ENCODE data around the gene PGM1. TPM values are rescaled to one million over a fixed set of nuclear protein-coding genes. Genes with fewer than 3 reads are reported as not detected.
A peak's percentile ranks its signal among the peaks of the same experiment; 100 is the strongest.

Gene PGM1
- polyA plus RNA-seq, 1 donor: 55.7 TPM

DNA sequence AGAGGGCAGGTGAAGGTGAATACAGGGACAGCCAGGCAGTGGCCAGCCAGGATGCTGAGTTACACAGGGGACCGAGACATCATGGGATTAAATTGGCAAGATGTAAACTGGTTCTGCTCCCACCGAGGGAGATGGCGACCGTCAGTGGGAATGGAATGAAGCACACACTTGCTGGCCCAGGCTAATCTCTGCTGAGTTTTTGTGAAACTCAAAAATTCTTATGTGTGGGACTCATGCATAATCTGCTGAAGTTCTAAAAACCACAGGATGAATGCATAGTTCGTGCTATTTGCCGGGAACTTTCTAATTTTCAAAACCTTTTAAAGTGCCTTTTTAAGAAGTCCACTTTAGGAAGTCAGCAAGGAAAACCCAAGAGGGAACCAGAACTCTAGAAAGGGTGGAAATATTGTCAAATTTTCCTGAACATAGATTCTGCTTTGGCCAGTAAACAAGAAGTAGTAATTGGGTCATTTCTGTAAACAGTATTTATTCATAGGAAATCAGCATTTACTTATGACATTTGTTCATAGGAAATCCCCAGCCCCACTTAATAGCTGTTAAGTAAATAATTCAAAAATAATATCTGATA, 95.2 kb downstream of the PGM1 start:
- H3K36me3 ChIP-seq (ENCODE audit: control insufficient read depth, insufficient read depth, low read length): no peaks in the 10 kb centered on the region
- WGBS (ENCODE audit: insufficient coverage, low lambda C conversion rate): no CpG with 5 or more reads among the region's 6 CpGs
- no peak overlapping the region for H3K27ac ChIP-seq (ENCODE audit: low read length)
- no peak overlapping the region for H3K4me3 ChIP-seq (ENCODE audit: low read length)
- no peaks in the 10 kb centered on the region for H3K9me3 ChIP-seq (ENCODE audit: control insufficient read depth, low read depth, low read length)
- no peaks in the 10 kb centered on the region for H3K4me1 ChIP-seq (ENCODE audit: control insufficient read depth, insufficient read depth, low read length)
- no peaks in the 10 kb centered on the region for H3K27me3 ChIP-seq (ENCODE audit: control insufficient read depth, insufficient read depth, low read length)
- DNase-seq: no peak

DNA sequence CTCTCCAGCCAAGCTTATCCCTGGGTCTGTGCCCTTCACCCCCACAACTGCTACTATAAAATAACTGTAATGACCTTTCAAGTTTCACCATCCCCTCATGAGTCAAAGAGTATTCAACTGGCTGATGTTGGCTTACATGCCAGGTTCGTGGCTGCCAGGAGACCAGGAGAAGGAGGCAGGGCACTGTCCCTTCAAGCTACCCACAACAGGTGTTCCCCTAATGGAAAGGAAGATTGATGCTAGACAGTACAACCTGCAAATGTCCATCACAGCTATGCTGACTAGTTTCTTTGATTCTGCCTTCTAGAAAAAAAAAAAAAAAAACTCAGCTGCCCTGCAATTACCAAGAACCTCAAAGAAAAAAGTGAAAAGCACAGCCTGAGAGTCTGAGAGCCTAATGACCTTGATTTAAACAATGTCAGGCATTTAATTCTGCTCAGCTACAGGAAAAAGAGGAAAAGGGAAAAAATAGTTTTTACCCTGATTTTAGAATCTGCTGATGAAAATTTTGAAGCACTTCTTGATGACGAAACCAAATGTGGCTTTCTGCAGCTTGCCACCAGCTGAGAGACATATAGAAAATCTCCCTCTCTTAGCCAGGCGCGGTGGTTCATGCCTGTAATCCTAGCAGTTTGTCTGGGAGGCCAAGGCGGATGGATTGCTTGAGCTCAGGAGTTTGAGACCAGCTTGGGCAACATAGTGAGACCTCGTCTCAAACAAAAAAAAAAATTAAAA, 97.9 kb downstream of the PGM1 start:
- H3K4me1 ChIP-seq (ENCODE audit: control insufficient read depth, insufficient read depth, low read length): no peaks in the 10 kb centered on the region
- H3K4me3 ChIP-seq (ENCODE audit: low read length): no peak overlapping the region
- no peaks in the 10 kb centered on the region for H3K27me3 ChIP-seq (ENCODE audit: control insufficient read depth, insufficient read depth, low read length)
- WGBS (ENCODE audit: insufficient coverage, low lambda C conversion rate): 100% methylated on average over 1 of the region's 6 CpGs
- H3K27ac ChIP-seq (ENCODE audit: low read length): no peak overlapping the region
- no peak for DNase-seq
- no peaks in the 10 kb centered on the region for H3K9me3 ChIP-seq (ENCODE audit: control insufficient read depth, low read depth, low read length)
- H3K36me3 ChIP-seq (ENCODE audit: control insufficient read depth, insufficient read depth, low read length): no peaks in the 10 kb centered on the region

DNA sequence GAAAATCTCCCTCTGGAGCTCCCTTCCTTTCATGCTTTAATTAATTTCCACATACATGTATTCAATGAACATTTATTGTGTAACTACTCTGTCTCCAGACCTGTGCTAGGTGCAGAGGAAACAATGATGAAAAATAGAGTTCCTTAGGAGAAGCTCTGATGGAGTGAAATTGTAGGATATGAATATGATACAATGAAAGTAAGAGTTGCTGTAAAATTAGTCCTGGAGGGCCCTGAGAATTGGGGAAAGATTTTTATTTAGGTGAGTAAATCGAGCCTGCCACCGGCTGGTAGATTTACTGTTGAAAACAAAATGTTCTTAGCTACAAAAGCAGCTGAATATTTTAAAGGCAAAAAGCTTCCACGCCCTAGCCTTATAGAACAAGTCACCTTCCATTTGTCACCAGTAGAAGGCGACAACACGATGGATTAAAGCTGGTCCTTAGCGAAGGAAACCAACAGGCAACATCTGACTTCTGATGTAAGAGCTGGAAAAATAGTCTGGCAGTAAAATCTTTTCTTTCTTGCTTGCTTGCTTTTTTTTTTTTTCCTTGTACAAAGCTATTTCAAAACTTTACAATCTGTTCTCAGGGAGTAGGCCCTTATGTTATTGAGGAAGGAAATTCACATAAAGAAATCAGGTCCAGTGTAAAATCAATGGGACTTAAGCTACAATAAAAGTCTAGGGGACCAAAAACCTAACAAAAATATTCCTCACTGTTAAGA, 98.7 kb downstream of the PGM1 start:
- Histone ChIP-seq H3K27ac (ENCODE audit: low read length) (peak overlapping the region; percentile 57), H3K36me3 (ENCODE audit: control insufficient read depth, insufficient read depth, low read length) (no peaks in the 10 kb centered on the region), H3K27me3 (ENCODE audit: control insufficient read depth, insufficient read depth, low read length) (no peaks in the 10 kb centered on the region), H3K4me1 (ENCODE audit: control insufficient read depth, insufficient read depth, low read length) (no peaks in the 10 kb centered on the region), H3K4me3 (ENCODE audit: low read length) (no peak overlapping the region), H3K9me3 (ENCODE audit: control insufficient read depth, low read depth, low read length) (no peaks in the 10 kb centered on the region)
- DNase-seq: peak; percentile 88
- WGBS (ENCODE audit: insufficient coverage, low lambda C conversion rate): no CpG with 5 or more reads among the region's 6 CpGs

DNA sequence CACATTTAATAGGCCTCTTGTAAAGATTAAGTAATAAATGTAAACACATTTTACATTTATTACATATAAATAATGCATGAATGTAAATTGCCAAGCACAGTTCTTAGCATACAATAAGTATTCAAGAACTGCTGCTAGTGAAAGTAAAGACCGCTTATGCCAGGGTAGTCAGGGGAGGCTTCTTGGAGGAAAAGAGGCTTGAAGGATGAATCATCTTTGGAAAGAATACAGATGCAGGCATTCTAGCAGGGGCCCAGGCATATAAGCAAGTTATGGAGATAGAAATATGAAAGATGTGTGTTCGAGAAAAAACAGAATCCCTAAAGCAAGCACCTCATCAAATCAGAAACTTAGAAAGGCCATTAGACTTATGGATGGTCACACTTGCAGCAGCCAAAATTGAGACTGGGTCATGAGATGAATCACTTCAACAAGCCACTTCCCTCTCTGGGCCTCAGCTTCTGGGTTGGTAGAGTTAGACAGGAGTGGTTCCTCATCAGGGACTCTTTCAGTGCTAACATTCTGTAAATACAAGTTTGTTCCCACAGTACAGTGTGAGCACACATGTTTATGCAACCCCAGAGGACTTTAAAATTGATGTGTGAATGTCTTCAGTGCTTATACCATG, 100.8 kb downstream of the PGM1 start:
- Histone ChIP-seq H3K4me1 (ENCODE audit: control insufficient read depth, insufficient read depth, low read length) (peaks cover 2% of the 10 kb centered on the region), H3K27me3 (ENCODE audit: control insufficient read depth, insufficient read depth, low read length) (no peaks in the 10 kb centered on the region), H3K9me3 (ENCODE audit: control insufficient read depth, low read depth, low read length) (no peaks in the 10 kb centered on the region), H3K36me3 (ENCODE audit: control insufficient read depth, insufficient read depth, low read length) (no peaks in the 10 kb centered on the region), H3K27ac (ENCODE audit: low read length) (no peak overlapping the region), H3K4me3 (ENCODE audit: low read length) (no peak overlapping the region)
- no peak for DNase-seq
- 100% methylated on average over 1 of the region's 2 CpGs for WGBS (ENCODE audit: insufficient coverage, low lambda C conversion rate)

DNA sequence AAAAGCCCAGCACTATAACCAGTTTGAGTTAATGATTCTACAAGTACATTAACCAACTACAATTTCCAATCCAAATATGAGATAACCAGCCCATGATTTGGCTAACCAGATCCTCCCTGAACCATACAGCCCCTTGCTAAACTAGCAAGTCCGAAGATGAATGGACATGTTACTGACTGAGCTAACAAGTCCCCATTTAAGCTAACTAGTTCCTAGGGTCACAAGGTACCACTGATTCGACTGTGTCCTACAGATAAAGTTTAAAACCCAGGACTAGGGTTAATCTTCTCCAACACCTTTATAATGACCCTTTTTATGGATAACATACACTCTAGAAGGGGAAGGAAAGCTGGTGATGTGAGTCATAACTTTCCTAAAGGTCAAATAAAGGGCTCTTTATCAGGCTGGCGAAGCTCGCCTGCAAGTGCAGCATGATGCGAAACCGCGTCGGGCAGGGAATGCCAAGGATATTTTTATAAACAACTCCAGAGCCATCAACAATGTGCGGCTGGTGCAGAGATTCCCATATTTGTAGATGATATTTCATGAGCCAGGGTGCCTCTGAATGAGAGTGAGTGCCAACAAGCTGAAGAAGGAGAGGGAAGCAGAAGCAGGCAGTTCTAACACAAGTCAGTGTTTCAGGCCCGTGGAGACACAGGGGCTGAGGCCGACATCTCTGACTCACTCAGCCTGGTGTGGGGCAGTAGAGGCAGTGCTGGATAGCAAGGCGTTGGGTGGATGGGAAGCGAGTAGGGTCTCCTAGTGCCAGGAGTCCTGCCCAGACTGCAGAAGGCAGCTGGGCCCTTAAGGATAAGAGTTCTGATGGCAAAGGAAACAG, 105.0 kb downstream of the PGM1 start:
- Histone ChIP-seq H3K36me3 (ENCODE audit: control insufficient read depth, insufficient read depth, low read length) (no peaks in the 10 kb centered on the region), H3K4me3 (ENCODE audit: low read length) (no peak overlapping the region), H3K4me1 (ENCODE audit: control insufficient read depth, insufficient read depth, low read length) (peaks cover 2% of the 10 kb centered on the region), H3K27ac (ENCODE audit: low read length) (peak overlapping the region; percentile 29), H3K9me3 (ENCODE audit: control insufficient read depth, low read depth, low read length) (no peaks in the 10 kb centered on the region), H3K27me3 (ENCODE audit: control insufficient read depth, insufficient read depth, low read length) (no peaks in the 10 kb centered on the region)
- DNase-seq: peak; percentile 40 to 54
- WGBS (ENCODE audit: insufficient coverage, low lambda C conversion rate): no CpG with 5 or more reads among the region's 13 CpGs

DNA sequence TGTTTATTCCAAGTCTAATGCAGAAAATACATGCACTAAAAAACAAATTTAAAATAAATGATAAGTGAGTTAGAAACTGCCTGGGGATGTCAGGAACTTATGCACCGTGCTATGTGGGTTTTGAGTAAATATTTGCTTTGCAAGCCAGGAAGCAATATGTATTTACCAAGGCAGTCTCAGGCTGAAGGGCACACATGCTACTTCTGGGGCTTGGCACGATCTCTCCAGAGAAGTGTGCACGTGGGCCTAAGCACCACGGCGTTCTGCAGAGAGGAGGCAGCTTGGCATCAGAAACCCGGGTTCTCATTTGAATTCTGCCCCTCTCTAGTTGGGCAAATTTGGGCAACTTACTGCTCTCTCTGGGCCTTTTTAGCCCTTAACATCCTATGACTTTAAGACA, 108.0 kb downstream of the PGM1 start:
- no peak overlapping the region for H3K27ac ChIP-seq (ENCODE audit: low read length)
- no peaks in the 10 kb centered on the region for H3K9me3 ChIP-seq (ENCODE audit: control insufficient read depth, low read depth, low read length)
- no peaks in the 10 kb centered on the region for H3K27me3 ChIP-seq (ENCODE audit: control insufficient read depth, insufficient read depth, low read length)
- no peak overlapping the region for H3K4me3 ChIP-seq (ENCODE audit: low read length)
- WGBS (ENCODE audit: insufficient coverage, low lambda C conversion rate): no CpG with 5 or more reads among the region's 6 CpGs
- H3K36me3 ChIP-seq (ENCODE audit: control insufficient read depth, insufficient read depth, low read length): no peaks in the 10 kb centered on the region
- DNase-seq: peak in 1 of 2 donors; percentile 46
- peaks cover 12% of the 10 kb centered on the region for H3K4me1 ChIP-seq (ENCODE audit: control insufficient read depth, insufficient read depth, low read length)

DNA sequence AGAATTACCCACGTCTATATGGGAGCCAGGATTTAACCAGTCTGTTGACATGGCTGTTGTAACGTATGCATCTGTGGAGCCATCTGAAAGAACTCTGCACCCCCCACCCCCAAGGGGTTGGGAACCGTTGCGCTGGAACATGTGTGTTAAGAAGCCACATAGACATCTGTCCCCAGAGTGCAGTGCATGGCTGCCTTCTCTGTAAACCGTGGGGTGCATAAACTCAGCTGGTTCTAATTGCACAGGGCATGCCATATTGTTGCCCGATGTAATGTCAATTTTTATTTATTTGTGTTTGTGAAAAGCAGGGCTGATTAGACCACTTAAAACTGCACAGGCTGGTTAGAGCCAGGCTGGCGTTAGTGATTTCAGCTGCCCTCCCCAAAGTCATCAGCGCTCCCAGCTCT, 110.5 kb downstream of the PGM1 start:
- 100% methylated on average over 1 of the region's 8 CpGs for WGBS (ENCODE audit: insufficient coverage, low lambda C conversion rate)
- Histone ChIP-seq H3K4me1 (ENCODE audit: control insufficient read depth, insufficient read depth, low read length) (peaks cover 10% of the 10 kb centered on the region), H3K36me3 (ENCODE audit: control insufficient read depth, insufficient read depth, low read length) (no peaks in the 10 kb centered on the region), H3K27ac (ENCODE audit: low read length) (no peak overlapping the region), H3K9me3 (ENCODE audit: control insufficient read depth, low read depth, low read length) (no peaks in the 10 kb centered on the region), H3K4me3 (ENCODE audit: low read length) (no peak overlapping the region), H3K27me3 (ENCODE audit: control insufficient read depth, insufficient read depth, low read length) (no peaks in the 10 kb centered on the region)
- DNase-seq: no peak

DNA sequence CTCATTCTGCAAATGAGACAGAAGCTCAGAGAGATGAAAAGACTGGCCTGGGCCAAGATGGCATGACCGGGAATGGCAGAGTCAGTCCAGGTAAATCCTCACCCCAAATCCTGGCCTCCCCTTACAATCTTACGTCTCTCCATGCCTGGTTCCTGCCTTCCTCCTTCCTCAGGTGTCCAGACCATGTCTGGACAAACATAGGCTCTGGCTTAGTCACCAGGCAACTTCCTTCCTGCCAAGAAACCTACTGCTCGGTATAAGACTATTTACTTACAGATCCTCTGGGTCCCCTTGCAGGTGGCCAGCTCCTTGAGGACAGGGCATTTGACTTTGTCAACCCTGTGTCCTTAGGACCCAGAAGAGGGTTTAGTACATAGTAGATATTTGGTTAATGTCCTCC, 111.2 kb downstream of the PGM1 start:
- Histone ChIP-seq H3K4me1 (ENCODE audit: control insufficient read depth, insufficient read depth, low read length) (peaks cover 10% of the 10 kb centered on the region), H3K4me3 (ENCODE audit: low read length) (no peak overlapping the region), H3K9me3 (ENCODE audit: control insufficient read depth, low read depth, low read length) (no peaks in the 10 kb centered on the region), H3K36me3 (ENCODE audit: control insufficient read depth, insufficient read depth, low read length) (no peaks in the 10 kb centered on the region), H3K27ac (ENCODE audit: low read length) (no peak overlapping the region), H3K27me3 (ENCODE audit: control insufficient read depth, insufficient read depth, low read length) (no peaks in the 10 kb centered on the region)
- no CpG with 5 or more reads among the region's 3 CpGs for WGBS (ENCODE audit: insufficient coverage, low lambda C conversion rate)
- DNase-seq: no peak

DNA sequence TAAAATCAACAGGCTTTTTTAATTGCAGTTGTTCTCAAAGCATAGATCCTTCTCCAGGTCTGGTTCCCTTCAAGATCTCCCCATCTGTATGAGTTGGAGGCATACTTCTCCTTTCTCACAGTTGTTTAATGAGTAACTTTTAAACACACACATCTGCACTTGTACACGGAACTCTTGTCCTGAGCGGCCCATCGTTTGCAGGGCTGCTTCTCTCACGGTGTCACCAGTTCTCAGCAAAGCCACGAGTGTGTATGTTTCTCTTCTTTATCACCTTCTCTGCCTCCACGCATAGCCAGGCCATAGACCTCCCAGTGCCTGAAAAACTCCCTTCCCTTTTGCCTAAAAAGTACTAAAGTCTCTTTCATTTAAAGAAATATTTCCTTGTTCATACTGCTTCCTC, 111.9 kb downstream of the PGM1 start:
- H3K27ac ChIP-seq (ENCODE audit: low read length): peak overlapping the region; percentile 58
- H3K4me1 ChIP-seq (ENCODE audit: control insufficient read depth, insufficient read depth, low read length): peaks cover 10% of the 10 kb centered on the region
- peak; percentile 53 to 76 for DNase-seq
- H3K4me3 ChIP-seq (ENCODE audit: low read length): no peak overlapping the region
- H3K27me3 ChIP-seq (ENCODE audit: control insufficient read depth, insufficient read depth, low read length): no peaks in the 10 kb centered on the region
- H3K9me3 ChIP-seq (ENCODE audit: control insufficient read depth, low read depth, low read length): no peaks in the 10 kb centered on the region
- 26% methylated on average over 4 of the region's 6 CpGs for WGBS (ENCODE audit: insufficient coverage, low lambda C conversion rate)
- H3K36me3 ChIP-seq (ENCODE audit: control insufficient read depth, insufficient read depth, low read length): no peaks in the 10 kb centered on the region

All from large intestine (tissue), 3 donors.